ENCODE results near the gene FGFBP1. TPM values are rescaled to one million over a fixed set of nuclear protein-coding genes. Genes with fewer than 3 reads are reported as not detected.

FGFBP1 gene
- polyA plus RNA-seq, 2 donors: 178 to 533 TPM

DNA sequence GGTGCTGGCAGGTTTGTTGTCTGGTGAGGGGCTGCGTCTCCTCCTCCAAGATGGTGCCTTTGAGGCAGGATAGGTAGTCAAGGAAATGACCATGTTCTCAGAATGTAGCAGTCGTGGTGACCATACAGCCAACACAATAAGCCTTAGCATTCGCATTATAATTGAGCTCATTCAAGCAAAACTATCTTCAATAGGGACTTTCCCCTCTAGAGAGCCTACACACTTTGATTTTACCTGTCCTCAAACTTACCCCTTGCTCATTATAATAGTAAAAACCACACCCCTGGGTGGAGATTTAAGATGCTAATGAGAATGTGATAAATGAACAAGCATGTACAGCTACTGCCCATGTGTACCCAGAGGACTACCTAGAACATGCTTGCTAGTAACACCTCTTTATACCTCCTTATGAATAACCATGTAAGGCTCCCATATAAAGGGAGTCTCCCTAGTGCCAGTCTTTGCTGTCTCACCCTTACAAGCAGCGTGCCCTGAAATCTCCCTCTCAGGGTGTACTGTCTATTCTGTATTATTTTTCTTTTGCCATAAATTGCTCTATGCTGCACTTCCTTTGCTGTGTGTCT is 48.2 kb downstream of the FGFBP1 start:
- H3K27ac ChIP-seq (ENCODE audit: low read depth in 2 of 2, low read length in 1 of 2): no peak overlapping the region
- no peaks in the 10 kb centered on the region for H3K27me3 ChIP-seq (ENCODE audit: control insufficient read depth in 1 of 2, insufficient read depth in 2 of 2, low read length in 2 of 2)
- WGBS, 2 donors: 81 to 89% methylated on average over 4 of the region's 4 CpGs
- H3K9me3 ChIP-seq (ENCODE audit: control insufficient read depth in 2 of 2, insufficient read depth in 1 of 2, low read depth in 1 of 2, low read length in 1 of 2): no peaks in the 10 kb centered on the region
- no peak overlapping the region for H3K4me3 ChIP-seq (ENCODE audit: low read depth in 1 of 2, low read length in 2 of 2)
- peaks cover 0 to 8% of the 10 kb centered on the region in 2 donors for H3K4me1 ChIP-seq (ENCODE audit: control insufficient read depth in 2 of 2, insufficient read depth in 2 of 2, low read length in 1 of 2)
- H3K36me3 ChIP-seq (ENCODE audit: control insufficient read depth in 2 of 2, insufficient read depth in 2 of 2, low read length in 1 of 2): no peaks in the 10 kb centered on the region

DNA sequence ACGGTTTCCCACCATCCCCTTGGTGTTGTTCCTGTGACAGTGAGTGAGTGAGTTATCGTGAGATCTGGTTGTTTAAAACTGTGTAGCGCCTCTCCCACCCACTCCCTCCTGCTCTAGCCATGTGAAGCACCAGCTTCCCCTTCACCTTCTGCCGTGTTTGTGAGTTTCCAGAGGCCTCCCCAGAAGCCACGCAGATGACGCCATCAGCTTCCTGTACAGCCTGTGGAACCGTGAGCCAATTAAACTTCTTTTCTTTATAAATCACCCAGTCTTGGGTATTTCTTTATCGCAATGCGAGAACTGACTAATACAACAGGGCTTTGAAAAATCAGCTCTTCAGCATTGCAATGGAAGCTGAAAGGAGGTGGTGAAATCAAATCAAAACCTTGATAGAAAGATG is 50.0 kb downstream of the FGFBP1 start:
- H3K4me1 ChIP-seq (ENCODE audit: control insufficient read depth in 2 of 2, insufficient read depth in 2 of 2, low read length in 1 of 2): peaks cover 0 to 8% of the 10 kb centered on the region in 2 donors
- H3K27me3 ChIP-seq (ENCODE audit: control insufficient read depth in 1 of 2, insufficient read depth in 2 of 2, low read length in 2 of 2): no peaks in the 10 kb centered on the region
- no peaks in the 10 kb centered on the region for H3K36me3 ChIP-seq (ENCODE audit: control insufficient read depth in 2 of 2, insufficient read depth in 2 of 2, low read length in 1 of 2)
- H3K9me3 ChIP-seq (ENCODE audit: control insufficient read depth in 2 of 2, insufficient read depth in 1 of 2, low read depth in 1 of 2, low read length in 1 of 2): no peaks in the 10 kb centered on the region
- 78 to 88% methylated on average over 9 of the region's 9 CpGs for WGBS, 2 donors
- H3K4me3 ChIP-seq (ENCODE audit: low read depth in 1 of 2, low read length in 2 of 2): no peak overlapping the region
- no peak overlapping the region for H3K27ac ChIP-seq (ENCODE audit: low read depth in 2 of 2, low read length in 1 of 2)

Other genes with a start within 250 kb of the FGFBP1 start
- gene BST1, start 235.7 kb downstream of the FGFBP1 start, polyA plus RNA-seq: 1 to 10 TPM in 1 of 2 donors, under 1 TPM in 1; 0.96 to 1.5 TPM
- 1 to 10 TPM in 1 of 2 donors, under 1 TPM in 1; 0.72 to 1.2 TPM for gene CD38, start 160.4 kb downstream of the FGFBP1 start, polyA plus RNA-seq
- gene FGFBP2, start 24.4 kb upstream of the FGFBP1 start, polyA plus RNA-seq: under 1 TPM in 1 of 2 donors, not detected in 1; 0.61 TPM
- under 1 TPM; 0.37 to 0.47 TPM for gene PROM1, start 145.3 kb upstream of the FGFBP1 start, polyA plus RNA-seq